Fibroblast of the aortic adventitia (primary cell): ENCODE results near the gene LYZL2. TPM values are rescaled to one million over a fixed set of nuclear protein-coding genes. Genes with fewer than 3 reads are reported as not detected.

Source experiments
- total RNA-seq: library from RNA; depleted of rRNA; stranded (reverse); fragments of >200 nt; gene quantifications from 2 replicates; pipeline ENCODE4 v1.2.3, GENCODE V29; 2012; ENCODE audit warnings: low replicate concordance

LYZL2 gene
- total RNA-seq, 1 donor: not detected

Other genes with a start within 250 kb of the LYZL2 start
- gene MAP3K8, start 195.6 kb downstream of the LYZL2 start, total RNA-seq: 12.8 and 22.9 TPM in 2 replicates